HL-60 (cell line): ENCODE measurements around the gene TAS2R60.

Experiments used
- CTCF ChIP-seq: IDR thresholded peaks from one replicate; pipeline ENCODE4 v1.5.1; 2011; ENCODE audit warnings: low read length, control low read depth, inconsistent platforms; ENCODE audit not compliant: insufficient read depth
- POLR2AphosphoS5 ChIP-seq: IDR thresholded peaks from 2 replicates; pipeline ENCODE4 v1.6.1; 2012; ENCODE audit warnings: low read depth
- REST ChIP-seq: IDR thresholded peaks from 2 replicates; pipeline ENCODE4 v1.6.1; 2012; ENCODE audit warnings: low read depth; ENCODE audit not compliant: insufficient replicate concordance

DNA sequence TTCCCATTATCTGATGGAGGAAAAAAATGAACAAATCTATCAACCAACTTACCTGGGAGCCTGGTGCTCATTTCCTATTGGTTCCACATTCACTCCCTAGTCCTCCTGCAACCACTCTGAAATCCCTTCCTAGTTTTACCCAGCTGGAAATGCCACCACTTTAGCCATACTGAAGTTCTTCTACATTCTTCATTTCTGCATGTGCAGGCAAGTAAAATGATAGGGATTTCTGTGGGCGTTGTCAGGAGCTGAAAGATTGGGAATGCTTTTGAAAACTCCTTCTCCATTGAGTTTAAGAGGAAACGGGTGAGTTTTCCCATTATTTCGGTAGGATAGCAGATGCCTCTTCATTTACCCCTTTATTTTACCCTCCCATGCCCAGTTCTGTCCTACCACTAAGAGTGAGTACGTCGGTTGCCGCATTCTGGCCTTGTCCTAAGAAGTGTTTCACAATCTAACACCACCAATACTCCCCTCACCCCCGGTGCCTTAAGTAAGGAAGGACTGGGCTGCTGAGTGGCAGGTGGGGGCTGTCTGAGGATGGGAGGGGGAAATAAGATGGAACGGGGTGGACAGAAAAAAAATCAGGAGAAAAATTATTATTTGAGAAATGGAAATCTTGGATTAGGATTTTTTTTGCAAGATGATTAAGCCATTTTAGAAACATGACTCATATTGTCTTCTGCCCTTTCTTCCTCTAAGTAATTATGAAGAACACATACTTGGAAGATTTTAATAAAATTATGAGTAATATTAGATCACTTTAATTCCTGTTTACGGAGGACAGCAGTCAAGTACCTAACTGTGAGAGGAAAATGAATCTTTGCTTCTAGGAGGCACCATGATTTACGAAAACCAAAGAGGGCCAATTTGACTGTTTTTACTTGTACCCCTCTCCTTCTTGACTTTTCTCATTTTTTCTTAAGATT, 13.2 kb upstream of the TAS2R60 start:
- TF ChIP-seq POLR2AphosphoS5 (no peak), CTCF (no peak), REST (no peak)
